ENCODE results near the gene AARS2. TPM values are rescaled to one million over a fixed set of nuclear protein-coding genes. Genes with fewer than 3 reads are reported as not detected.

Gene AARS2
- total RNA-seq, 1 donor from 2014 or later = 12.2 TPM

DNA sequence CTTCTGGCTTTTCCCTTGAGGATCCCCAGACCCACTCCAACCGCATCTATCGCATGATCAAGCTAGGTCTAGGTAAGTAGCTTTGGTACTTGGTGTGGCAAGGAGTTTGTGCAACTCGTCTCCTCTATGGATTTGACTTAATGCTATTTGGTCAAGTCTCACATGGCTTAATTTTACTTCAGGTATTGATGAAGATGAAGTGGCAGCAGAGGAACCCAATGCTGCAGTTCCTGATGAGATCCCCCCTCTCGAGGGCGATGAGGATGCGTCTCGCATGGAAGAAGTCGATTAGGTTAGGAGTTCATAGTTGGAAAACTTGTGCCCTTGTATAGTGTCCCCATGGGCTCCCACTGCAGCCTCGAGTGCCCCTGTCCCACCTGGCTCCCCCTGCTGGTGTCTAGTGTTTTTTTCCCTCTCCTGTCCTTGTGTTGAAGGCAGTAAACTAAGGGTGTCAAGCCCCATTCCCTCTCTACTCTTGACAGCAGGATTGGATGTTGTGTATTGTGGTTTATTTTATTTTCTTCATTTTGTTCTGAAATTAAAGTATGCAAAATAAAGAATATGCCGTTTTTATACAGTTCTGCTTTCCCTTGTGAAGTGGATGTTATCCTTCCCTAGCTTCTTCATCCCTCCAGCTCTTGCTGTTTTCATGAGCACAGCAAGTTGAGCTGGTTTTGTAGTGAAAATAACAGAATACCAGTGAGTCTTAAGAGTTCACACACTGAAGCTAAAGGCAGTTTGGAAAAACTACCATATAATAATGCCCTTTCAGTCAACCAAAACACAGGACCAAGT lies 59.6 kb downstream of the AARS2 start:
- no peak for FAIRE-seq
- no peak for DNase-seq (ENCODE audit: low spot score in 2 of 2)

DNA sequence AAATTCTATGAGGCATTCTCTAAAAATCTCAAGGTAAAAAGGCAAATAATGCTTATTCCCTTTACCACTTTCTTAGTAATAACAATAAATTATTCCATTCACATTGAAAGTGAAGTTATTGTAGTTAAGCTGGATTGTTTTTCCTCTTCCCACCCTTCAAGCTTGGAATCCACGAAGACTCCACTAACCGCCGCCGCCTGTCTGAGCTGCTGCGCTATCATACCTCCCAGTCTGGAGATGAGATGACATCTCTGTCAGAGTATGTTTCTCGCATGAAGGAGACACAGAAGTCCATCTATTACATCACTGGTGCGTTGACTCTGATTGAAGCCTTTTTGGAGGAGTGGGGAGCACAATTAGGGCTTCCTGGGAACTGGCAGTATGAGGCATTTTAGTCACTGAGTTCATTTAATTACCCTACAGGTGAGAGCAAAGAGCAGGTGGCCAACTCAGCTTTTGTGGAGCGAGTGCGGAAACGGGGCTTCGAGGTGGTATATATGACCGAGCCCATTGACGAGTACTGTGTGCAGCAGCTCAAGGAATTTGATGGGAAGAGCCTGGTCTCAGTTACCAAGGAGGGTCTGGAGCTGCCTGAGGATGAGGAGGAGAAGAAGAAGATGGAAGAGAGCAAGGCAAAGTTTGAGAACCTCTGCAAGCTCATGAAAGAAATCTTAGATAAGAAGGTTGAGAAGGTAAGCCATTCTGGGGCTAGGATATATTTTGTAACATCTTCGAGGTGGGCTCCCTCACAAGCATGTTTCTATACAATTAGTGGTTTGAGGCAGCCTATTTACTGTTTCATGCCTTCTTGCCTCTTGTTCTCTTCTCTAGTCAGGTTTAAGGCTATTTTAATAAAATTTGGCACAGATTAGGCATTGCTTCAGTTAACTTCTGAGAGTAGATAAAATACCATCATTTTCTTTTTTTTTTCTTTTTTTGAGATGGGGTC lies 61.3 kb downstream of the AARS2 start:
- DNase-seq (ENCODE audit: low spot score in 2 of 2) (no peak), FAIRE-seq (no peak)

DNA sequence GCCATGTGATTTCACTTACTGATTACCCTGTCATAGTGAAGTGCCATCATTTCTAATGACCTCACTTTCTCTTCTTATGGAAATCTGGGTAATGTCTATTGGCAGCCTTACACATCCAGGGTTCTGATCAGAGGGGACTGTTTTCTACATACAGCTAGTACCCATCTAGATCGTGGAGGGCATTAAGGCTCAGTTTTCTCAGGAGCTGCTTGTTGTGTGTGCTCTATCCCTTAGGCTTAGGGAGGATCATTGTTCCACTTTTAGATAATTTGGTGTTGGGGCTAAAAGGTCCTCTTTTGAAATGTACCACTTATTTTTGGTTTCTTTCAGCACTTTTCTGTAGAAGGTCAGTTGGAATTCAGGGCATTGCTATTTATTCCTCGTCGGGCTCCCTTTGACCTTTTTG lies 62.4 kb downstream of the AARS2 start:
- FAIRE-seq = no peak
- no peak for DNase-seq (ENCODE audit: low spot score in 2 of 2)

DNA sequence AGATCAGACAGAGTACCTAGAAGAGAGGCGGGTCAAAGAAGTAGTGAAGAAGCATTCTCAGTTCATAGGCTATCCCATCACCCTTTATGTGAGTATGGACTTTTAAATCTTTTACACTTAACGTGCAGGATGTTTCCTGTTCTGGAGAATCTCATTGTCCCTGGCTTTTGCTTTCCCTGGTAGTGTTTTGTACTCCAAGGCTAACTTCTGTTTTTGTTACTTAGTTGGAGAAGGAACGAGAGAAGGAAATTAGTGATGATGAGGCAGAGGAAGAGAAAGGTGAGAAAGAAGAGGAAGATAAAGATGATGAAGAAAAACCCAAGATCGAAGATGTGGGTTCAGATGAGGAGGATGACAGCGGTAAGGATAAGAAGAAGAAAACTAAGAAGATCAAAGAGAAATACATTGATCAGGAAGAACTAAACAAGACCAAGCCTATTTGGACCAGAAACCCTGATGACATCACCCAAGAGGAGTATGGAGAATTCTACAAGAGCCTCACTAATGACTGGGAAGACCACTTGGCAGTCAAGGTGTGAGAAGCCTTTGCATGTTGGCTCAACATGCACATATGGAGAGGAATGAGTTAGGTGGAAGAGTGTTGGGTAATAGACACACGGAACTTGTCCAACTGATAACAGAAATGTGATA lies 63.0 kb downstream of the AARS2 start:
- no peak for FAIRE-seq

More for the DNA sequence above, 63.0 kb downstream of the AARS2 start:
- DNase-seq (ENCODE audit: low spot score in 2 of 2) = no peak

Other genes starting within 250 kb of the AARS2 start
- gene MRPL14, start 185.9 kb downstream of the AARS2 start, total RNA-seq = 41.2 TPM
- gene TMEM63B, start 185.8 kb downstream of the AARS2 start, total RNA-seq = 35.5 TPM
- gene CAPN11, start 154.5 kb downstream of the AARS2 start, total RNA-seq = not detected
- not detected for gene MYMX, start 96.4 kb downstream of the AARS2 start, total RNA-seq
- gene SLC29A1, start 89.8 kb downstream of the AARS2 start, total RNA-seq = 3.7 TPM
- gene HSP90AB1, start 66.2 kb downstream of the AARS2 start, total RNA-seq = 463 TPM
- 32.2 TPM for gene SLC35B2, start 55.8 kb downstream of the AARS2 start, total RNA-seq
- 8.2 TPM for gene NFKBIE, start 47.8 kb downstream of the AARS2 start, total RNA-seq
- gene TMEM151B, start 42.9 kb downstream of the AARS2 start, total RNA-seq = 45.7 TPM
- 0.41 TPM for gene SPATS1, start 29.3 kb upstream of the AARS2 start, total RNA-seq
- gene CDC5L, start 74.4 kb upstream of the AARS2 start, total RNA-seq = 56.7 TPM

Measured in frontal cortex (tissue), 4 donors.